WTC11 (cell line): ENCODE results near the gene RAPGEF6. TPM values are rescaled to one million over a fixed set of nuclear protein-coding genes. Genes with fewer than 3 reads are reported as not detected.

Source experiments
- ATAC-seq: fragments of 200-7000 bp; cut with Tn5 transposase; 2 replicates; pipeline ENCODE4 v1.10.0; 2021; ENCODE audit warnings: mild to moderate bottlenecking, moderate library complexity
- CTCF ChIA-PET: fragments of 300-600 bp; sonication (Branson Sonifier 250); formaldehyde crosslinking; loops from one replicate; lab custom pipeline; 2021; ENCODE audit warnings: antibody characterized with exemption; lab: Charles Lee
- POLR2A ChIA-PET: fragments of 350-600 bp; sonication (Branson Sonifier 250); formaldehyde crosslinking; loops from one replicate; lab custom pipeline; 2021; ENCODE audit warnings: antibody characterized with exemption; lab: Charles Lee
- DNase-seq: peaks from one replicate; pipeline ENCODE4 v3.0.0; 2021; ENCODE audit warnings: low spot score
- H3K27ac Mint-ChIP-seq: 2 replicates; pipeline ENCODE4 v1.8.0; 2021; ENCODE audit warnings: mixed read lengths
- H3K27me3 Mint-ChIP-seq: 2 replicates; pipeline ENCODE4 v1.8.0; 2021; ENCODE audit warnings: low read depth, mild to moderate bottlenecking, moderate library complexity, mixed read lengths
- H3K36me3 Mint-ChIP-seq: 2 replicates; pipeline ENCODE4 v1.8.0; 2021; ENCODE audit warnings: mixed read lengths
- H3K4me1 Mint-ChIP-seq: 2 replicates; pipeline ENCODE4 v1.8.0; 2022; ENCODE audit warnings: mixed read lengths
- H3K4me3 Mint-ChIP-seq: 2 replicates; pipeline ENCODE4 v1.8.0; 2021; ENCODE audit warnings: mild to moderate bottlenecking, moderate library complexity, mixed read lengths
- H3K9me3 Mint-ChIP-seq: 2 replicates; pipeline ENCODE4 v1.8.0; 2021; ENCODE audit warnings: mixed read lengths
- FOXK1 ChIP-seq: sonication (generic); formaldehyde crosslinking; IDR thresholded peaks from 2 replicates; pipeline ENCODE4 v1.8.0; 2022; ENCODE audit warnings: mild to moderate bottlenecking, moderate library complexity, missing genetic modification reagents
- FOXP1 ChIP-seq: sonication (generic); formaldehyde crosslinking; IDR thresholded peaks from 2 replicates; pipeline ENCODE4 v1.8.0; 2022; ENCODE audit warnings: missing genetic modification reagents, mild to moderate bottlenecking, moderate library complexity, borderline replicate concordance
- HMGA2 ChIP-seq: fragments of 250-450 bp; sonication (Bioruptor Pico); IDR thresholded peaks from 2 replicates; pipeline ENCODE4 v1.4.0; 2021; ENCODE audit warnings: mild to moderate bottlenecking, moderate library complexity
- JUN ChIP-seq: sonication (generic); formaldehyde crosslinking; IDR thresholded peaks from 2 replicates; pipeline ENCODE4 v1.8.0; 2023; ENCODE audit warnings: mild to moderate bottlenecking, missing genetic modification reagents
- KAT7 ChIP-seq: sonication (generic); formaldehyde crosslinking; IDR thresholded peaks from 2 replicates; pipeline ENCODE4 v1.8.1; 2023; ENCODE audit warnings: missing genetic modification reagents, mild to moderate bottlenecking, borderline replicate concordance
- MYBL2 ChIP-seq: sonication (generic); formaldehyde crosslinking; IDR thresholded peaks from 2 replicates; pipeline ENCODE4 v1.8.1; 2023; ENCODE audit warnings: mild to moderate bottlenecking, moderate library complexity, missing genetic modification reagents
- NR2C2 ChIP-seq: sonication (generic); formaldehyde crosslinking; IDR thresholded peaks from 2 replicates; pipeline ENCODE4 v1.8.0; 2022; ENCODE audit warnings: mild to moderate bottlenecking, missing genetic modification reagents
- RORB ChIP-seq: fragments of 250-450 bp; sonication (Bioruptor Pico); IDR thresholded peaks from 2 replicates; pipeline ENCODE4 v1.9.0; 2021; ENCODE audit warnings: mild to moderate bottlenecking
- SMAD3 ChIP-seq: sonication (generic); formaldehyde crosslinking; IDR thresholded peaks from 2 replicates; pipeline ENCODE4 v1.8.0; 2022; ENCODE audit warnings: missing genetic modification reagents, mild to moderate bottlenecking, borderline replicate concordance
- SOX15 ChIP-seq: fragments of 250-450 bp; sonication (Bioruptor Pico); IDR thresholded peaks from 2 replicates; pipeline ENCODE4 v1.9.0; 2021; ENCODE audit warnings: mild to moderate bottlenecking
- TP53 ChIP-seq: sonication (generic); formaldehyde crosslinking; IDR thresholded peaks from 2 replicates; pipeline ENCODE4 v1.8.1; 2023; ENCODE audit warnings: mild to moderate bottlenecking, missing genetic modification reagents
- ZNF219 ChIP-seq: sonication (generic); formaldehyde crosslinking; IDR thresholded peaks from 2 replicates; pipeline ENCODE4 v1.8.0; 2023; ENCODE audit warnings: missing genetic modification reagents, mild to moderate bottlenecking, borderline replicate concordance
- ZNF263 ChIP-seq: sonication (generic); formaldehyde crosslinking; IDR thresholded peaks from 2 replicates; pipeline ENCODE4 v1.8.1; 2022; ENCODE audit warnings: low read depth, mild to moderate bottlenecking, moderate library complexity, missing genetic modification reagents
- total RNA-seq: library from RNA; stranded (reverse); gene quantifications from 3 replicates; pipeline ENCODE4 v1.2.3, GENCODE V29; 2021
- TF ChIP-seq, protein P1 (sequence below): fragments of 250-450 bp; sonication (Bioruptor Pico); IDR thresholded peaks from 2 replicates; pipeline ENCODE4 v1.9.0; 2021; ENCODE audit warnings: mild to moderate bottlenecking
- TF ChIP-seq, protein P2 (sequence below): sonication (generic); formaldehyde crosslinking; IDR thresholded peaks from 2 replicates; pipeline ENCODE4 v1.8.0; 2022; ENCODE audit warnings: mild to moderate bottlenecking, missing genetic modification reagents
- TF ChIP-seq, protein P3 (sequence below): sonication (generic); formaldehyde crosslinking; IDR thresholded peaks from 2 replicates; pipeline ENCODE4 v1.8.1; 2023; ENCODE audit warnings: mild to moderate bottlenecking, missing genetic modification reagents
- TF ChIP-seq, protein P4 (sequence below): fragments of 250-450 bp; sonication (Bioruptor Pico); IDR thresholded peaks from 2 replicates; pipeline ENCODE4 v1.9.0; 2021; ENCODE audit warnings: mild to moderate bottlenecking
- TF ChIP-seq, protein P5 (sequence below): sonication (generic); formaldehyde crosslinking; IDR thresholded peaks from 2 replicates; pipeline ENCODE4 v1.8.0; 2022; ENCODE audit warnings: mild to moderate bottlenecking, missing genetic modification reagents
- TF ChIP-seq, protein P6 (sequence below): sonication (generic); formaldehyde crosslinking; IDR thresholded peaks from 2 replicates; pipeline ENCODE4 v1.8.1; 2022; ENCODE audit warnings: low read depth, mild to moderate bottlenecking, moderate library complexity, missing genetic modification reagents, borderline replicate concordance
- TF ChIP-seq, protein P7 (sequence below): fragments of 250-450 bp; sonication (Bioruptor Pico); IDR thresholded peaks from 2 replicates; pipeline ENCODE4 v1.9.0; 2021; ENCODE audit warnings: moderate library complexity, mild to moderate bottlenecking, inconsistent platforms, borderline replicate concordance
- TF ChIP-seq, protein P8 (sequence below): sonication (generic); formaldehyde crosslinking; IDR thresholded peaks from 2 replicates; pipeline ENCODE4 v1.8.0; 2022; ENCODE audit warnings: missing genetic modification reagents

The RAPGEF6 gene
- total RNA-seq, 1 experiment from 2014 or later: 18.0 TPM

DNA sequence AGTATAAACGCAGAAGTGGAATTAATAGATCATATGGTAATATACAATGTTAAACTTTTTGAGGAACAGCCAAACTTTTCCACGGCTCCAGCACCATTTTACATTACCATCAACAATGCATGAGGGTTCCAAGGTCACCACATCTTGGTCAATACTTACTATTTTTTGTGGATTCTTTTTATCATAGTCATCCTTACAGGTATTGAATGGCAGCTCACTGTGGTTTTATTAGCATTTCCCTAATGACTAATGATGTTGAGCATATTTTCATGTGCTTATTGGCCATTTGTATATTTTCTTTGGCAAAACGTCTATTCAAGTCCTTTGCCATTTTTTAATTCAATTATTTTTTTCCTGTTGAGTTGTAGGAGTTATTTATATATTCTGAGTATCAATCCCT lies 14.1 kb upstream of the RAPGEF6 start:
- TF ChIP-seq, protein P1, sequence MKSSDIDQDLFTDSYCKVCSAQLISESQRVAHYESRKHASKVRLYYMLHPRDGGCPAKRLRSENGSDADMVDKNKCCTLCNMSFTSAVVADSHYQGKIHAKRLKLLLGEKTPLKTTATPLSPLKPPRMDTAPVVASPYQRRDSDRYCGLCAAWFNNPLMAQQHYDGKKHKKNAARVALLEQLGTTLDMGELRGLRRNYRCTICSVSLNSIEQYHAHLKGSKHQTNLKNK (CRISPR knock-in tag): no peak
- TF ChIP-seq KAT7 (CRISPR knock-in tag): no peak
- TF ChIP-seq, protein P2, sequence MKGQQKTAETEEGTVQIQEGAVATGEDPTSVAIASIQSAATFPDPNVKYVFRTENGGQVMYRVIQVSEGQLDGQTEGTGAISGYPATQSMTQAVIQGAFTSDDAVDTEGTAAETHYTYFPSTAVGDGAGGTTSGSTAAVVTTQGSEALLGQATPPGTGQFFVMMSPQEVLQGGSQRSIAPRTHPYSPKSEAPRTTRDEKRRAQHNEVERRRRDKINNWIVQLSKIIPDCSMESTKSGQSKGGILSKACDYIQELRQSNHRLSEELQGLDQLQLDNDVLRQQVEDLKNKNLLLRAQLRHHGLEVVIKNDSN (CRISPR knock-in tag): no peak
- no peak for TF ChIP-seq FOXP1 (CRISPR knock-in tag)
- TF ChIP-seq SMAD3 (CRISPR knock-in tag): no peak
- TF ChIP-seq HMGA2 (CRISPR knock-in tag): no peak
- no peak for TF ChIP-seq NR2C2
- TF ChIP-seq, protein P3, sequence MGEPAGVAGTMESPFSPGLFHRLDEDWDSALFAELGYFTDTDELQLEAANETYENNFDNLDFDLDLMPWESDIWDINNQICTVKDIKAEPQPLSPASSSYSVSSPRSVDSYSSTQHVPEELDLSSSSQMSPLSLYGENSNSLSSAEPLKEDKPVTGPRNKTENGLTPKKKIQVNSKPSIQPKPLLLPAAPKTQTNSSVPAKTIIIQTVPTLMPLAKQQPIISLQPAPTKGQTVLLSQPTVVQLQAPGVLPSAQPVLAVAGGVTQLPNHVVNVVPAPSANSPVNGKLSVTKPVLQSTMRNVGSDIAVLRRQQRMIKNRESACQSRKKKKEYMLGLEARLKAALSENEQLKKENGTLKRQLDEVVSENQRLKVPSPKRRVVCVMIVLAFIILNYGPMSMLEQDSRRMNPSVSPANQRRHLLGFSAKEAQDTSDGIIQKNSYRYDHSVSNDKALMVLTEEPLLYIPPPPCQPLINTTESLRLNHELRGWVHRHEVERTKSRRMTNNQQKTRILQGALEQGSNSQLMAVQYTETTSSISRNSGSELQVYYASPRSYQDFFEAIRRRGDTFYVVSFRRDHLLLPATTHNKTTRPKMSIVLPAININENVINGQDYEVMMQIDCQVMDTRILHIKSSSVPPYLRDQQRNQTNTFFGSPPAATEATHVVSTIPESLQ (CRISPR knock-in tag): no peak
- no peak for TF ChIP-seq FOXK1 (CRISPR knock-in tag)
- TF ChIP-seq, protein P4, sequence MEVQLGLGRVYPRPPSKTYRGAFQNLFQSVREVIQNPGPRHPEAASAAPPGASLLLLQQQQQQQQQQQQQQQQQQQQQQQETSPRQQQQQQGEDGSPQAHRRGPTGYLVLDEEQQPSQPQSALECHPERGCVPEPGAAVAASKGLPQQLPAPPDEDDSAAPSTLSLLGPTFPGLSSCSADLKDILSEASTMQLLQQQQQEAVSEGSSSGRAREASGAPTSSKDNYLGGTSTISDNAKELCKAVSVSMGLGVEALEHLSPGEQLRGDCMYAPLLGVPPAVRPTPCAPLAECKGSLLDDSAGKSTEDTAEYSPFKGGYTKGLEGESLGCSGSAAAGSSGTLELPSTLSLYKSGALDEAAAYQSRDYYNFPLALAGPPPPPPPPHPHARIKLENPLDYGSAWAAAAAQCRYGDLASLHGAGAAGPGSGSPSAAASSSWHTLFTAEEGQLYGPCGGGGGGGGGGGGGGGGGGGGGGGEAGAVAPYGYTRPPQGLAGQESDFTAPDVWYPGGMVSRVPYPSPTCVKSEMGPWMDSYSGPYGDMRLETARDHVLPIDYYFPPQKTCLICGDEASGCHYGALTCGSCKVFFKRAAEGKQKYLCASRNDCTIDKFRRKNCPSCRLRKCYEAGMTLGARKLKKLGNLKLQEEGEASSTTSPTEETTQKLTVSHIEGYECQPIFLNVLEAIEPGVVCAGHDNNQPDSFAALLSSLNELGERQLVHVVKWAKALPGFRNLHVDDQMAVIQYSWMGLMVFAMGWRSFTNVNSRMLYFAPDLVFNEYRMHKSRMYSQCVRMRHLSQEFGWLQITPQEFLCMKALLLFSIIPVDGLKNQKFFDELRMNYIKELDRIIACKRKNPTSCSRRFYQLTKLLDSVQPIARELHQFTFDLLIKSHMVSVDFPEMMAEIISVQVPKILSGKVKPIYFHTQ (CRISPR knock-in tag): no peak
- TF ChIP-seq ZNF263 (CRISPR knock-in tag): no peak
- TF ChIP-seq TP53: no peak
- TF ChIP-seq ZNF219 (CRISPR knock-in tag): no peak
- TF ChIP-seq RORB (CRISPR knock-in tag): no peak
- no peak for TF ChIP-seq MYBL2
- ChIA-PET CTCF (no interaction called here), POLR2A (no interaction called here)
- no peak for DNase-seq
- Mint-ChIP-seq H3K27ac (no peak overlapping the region), H3K27me3 (no peaks in the 10 kb centered on the region), H3K4me3 (no peak overlapping the region), H3K4me1 (no peaks in the 10 kb centered on the region), H3K36me3 (peaks cover 26% of the 10 kb centered on the region), H3K9me3 (no peaks in the 10 kb centered on the region)
- ATAC-seq: no peak

DNA sequence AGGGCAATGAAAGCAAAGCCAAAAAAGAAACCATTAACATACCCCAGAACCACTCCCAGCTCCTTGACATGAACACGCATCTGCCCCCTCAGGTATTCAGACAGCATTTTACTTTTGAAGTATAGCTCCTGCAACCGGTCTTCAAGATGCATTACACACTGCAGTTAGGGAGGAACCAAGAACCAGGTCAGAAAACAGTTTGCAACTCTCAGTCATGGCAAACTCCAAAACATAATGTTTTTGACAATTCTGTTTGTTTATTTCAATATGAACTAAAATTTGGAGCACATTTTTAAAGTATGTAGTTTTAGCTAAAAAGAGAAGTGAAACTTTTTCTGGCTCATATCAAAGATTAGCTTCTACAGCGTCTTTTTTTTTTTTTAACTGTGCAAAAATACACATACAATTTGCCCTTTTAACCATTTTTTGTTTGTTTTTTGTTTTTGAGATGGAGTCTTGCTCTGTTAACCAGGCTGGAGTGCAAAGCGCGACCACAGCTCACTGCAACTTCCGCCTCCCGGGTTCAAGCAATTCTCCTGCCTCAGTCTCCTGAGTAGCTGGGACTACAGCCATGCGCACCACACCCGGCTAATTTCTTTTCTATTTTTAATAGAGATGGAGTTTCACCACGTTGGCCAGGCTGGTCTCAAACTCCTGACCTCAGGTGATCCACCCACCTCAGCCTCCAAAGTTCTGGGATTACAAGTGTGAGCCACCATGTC lies 12.2 kb upstream of the RAPGEF6 start:
- no peak overlapping the region for H3K4me3 Mint-ChIP-seq
- no peak for ATAC-seq
- CTCF ChIA-PET: interaction anchor here (1.1 to 1.9 kb wide), 2 partner anchors 58 to 416 kb away, joined by 3 to 5 read pairs; no protein-coding TSS in a partner anchor
- TF ChIP-seq JUN (CRISPR knock-in tag): no peak
- TF ChIP-seq, protein P5, sequence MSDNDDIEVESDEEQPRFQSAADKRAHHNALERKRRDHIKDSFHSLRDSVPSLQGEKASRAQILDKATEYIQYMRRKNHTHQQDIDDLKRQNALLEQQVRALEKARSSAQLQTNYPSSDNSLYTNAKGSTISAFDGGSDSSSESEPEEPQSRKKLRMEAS (CRISPR knock-in tag): no peak
- TF ChIP-seq, protein P6, sequence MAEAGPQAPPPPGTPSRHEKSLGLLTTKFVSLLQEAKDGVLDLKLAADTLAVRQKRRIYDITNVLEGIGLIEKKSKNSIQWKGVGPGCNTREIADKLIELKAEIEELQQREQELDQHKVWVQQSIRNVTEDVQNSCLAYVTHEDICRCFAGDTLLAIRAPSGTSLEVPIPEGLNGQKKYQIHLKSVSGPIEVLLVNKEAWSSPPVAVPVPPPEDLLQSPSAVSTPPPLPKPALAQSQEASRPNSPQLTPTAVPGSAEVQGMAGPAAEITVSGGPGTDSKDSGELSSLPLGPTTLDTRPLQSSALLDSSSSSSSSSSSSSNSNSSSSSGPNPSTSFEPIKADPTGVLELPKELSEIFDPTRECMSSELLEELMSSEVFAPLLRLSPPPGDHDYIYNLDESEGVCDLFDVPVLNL: no peak
- TF ChIP-seq, protein P1 (CRISPR knock-in tag): no peak
- TF ChIP-seq, protein P7, sequence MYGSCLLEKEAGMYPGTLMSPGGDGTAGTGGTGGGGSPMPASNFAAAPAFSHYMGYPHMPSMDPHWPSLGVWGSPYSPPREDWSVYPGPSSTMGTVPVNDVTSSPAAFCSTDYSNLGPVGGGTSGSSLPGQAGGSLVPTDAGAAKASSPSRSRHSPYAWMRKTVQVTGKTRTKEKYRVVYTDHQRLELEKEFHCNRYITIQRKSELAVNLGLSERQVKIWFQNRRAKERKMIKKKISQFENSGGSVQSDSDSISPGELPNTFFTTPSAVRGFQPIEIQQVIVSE: no peak
- TF ChIP-seq, protein P8, sequence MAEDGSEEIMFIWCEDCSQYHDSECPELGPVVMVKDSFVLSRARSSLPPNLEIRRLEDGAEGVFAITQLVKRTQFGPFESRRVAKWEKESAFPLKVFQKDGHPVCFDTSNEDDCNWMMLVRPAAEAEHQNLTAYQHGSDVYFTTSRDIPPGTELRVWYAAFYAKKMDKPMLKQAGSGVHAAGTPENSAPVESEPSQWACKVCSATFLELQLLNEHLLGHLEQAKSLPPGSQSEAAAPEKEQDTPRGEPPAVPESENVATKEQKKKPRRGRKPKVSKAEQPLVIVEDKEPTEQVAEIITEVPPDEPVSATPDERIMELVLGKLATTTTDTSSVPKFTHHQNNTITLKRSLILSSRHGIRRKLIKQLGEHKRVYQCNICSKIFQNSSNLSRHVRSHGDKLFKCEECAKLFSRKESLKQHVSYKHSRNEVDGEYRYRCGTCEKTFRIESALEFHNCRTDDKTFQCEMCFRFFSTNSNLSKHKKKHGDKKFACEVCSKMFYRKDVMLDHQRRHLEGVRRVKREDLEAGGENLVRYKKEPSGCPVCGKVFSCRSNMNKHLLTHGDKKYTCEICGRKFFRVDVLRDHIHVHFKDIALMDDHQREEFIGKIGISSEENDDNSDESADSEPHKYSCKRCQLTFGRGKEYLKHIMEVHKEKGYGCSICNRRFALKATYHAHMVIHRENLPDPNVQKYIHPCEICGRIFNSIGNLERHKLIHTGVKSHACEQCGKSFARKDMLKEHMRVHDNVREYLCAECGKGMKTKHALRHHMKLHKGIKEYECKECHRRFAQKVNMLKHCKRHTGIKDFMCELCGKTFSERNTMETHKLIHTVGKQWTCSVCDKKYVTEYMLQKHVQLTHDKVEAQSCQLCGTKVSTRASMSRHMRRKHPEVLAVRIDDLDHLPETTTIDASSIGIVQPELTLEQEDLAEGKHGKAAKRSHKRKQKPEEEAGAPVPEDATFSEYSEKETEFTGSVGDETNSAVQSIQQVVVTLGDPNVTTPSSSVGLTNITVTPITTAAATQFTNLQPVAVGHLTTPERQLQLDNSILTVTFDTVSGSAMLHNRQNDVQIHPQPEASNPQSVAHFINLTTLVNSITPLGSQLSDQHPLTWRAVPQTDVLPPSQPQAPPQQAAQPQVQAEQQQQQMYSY: no peak
- no peak for TF ChIP-seq SOX15 (CRISPR knock-in tag)

More for the DNA sequence above, 12.2 kb upstream of the RAPGEF6 start:
- no peak for DNase-seq
- Mint-ChIP-seq H3K27me3 (no peaks in the 10 kb centered on the region), H3K36me3 (peaks cover 26% of the 10 kb centered on the region), H3K4me1 (no peaks in the 10 kb centered on the region), H3K9me3 (no peaks in the 10 kb centered on the region), H3K27ac (no peak overlapping the region)
- POLR2A ChIA-PET: interaction anchor here (0.7 to 1.2 kb wide), 2 partner anchors 11 to 58 kb away, joined by 3 read pairs; no protein-coding TSS in a partner anchor
